Mononuclear cell (primary cell): ENCODE results near the gene TET1. TPM values are rescaled to one million over a fixed set of nuclear protein-coding genes. Genes with fewer than 3 reads are reported as not detected.
"Not testable (repeated sequence)": the region's sequence is repeated elsewhere in the genome, so short reads cannot be mapped to it uniquely, and the experiment has no call there.

Experiments used
- H3K27me3 ChIP-seq: 2 replicates; pipeline ENCODE4 v1.6.0; 2011; ENCODE audit warnings: low read length, control low read depth; ENCODE audit not compliant: insufficient read depth
- H3K4me1 ChIP-seq: 2 replicates; pipeline ENCODE4 v1.5.1; 2011; ENCODE audit warnings: mild to moderate bottlenecking, low read length, control low read depth; ENCODE audit not compliant: insufficient read depth
- H3K4me3 ChIP-seq: 2 replicates; pipeline ENCODE4 v1.5.1; 2011; ENCODE audit warnings: mild to moderate bottlenecking, low read length, moderate library complexity
- H3K9me3 ChIP-seq: 2 replicates; pipeline ENCODE4 v1.5.1; 2011; ENCODE audit warnings: low read depth, mild to moderate bottlenecking, control low read depth, low read length
- total RNA-seq: library from RNA; depleted of rRNA; stranded (reverse); fragments of >200 nt; gene quantifications from one replicate; pipeline ENCODE4 v1.2.3, GENCODE V29; 2012

Gene TET1
- total RNA-seq, 1 donor = 1.5 TPM

GRCh38 chr10:68617691-68618090 lies 57.6 kb downstream of the TET1 start:
- H3K9me3 ChIP-seq, H3K4me3 ChIP-seq, H3K4me1 ChIP-seq, H3K27me3 ChIP-seq: not testable (repeated sequence)

GRCh38 chr10:68618234-68618633 lies 58.1 kb downstream of the TET1 start:
- H3K9me3 ChIP-seq = no peaks in the 10 kb centered on the region
- no peaks in the 10 kb centered on the region for H3K4me1 ChIP-seq
- no peaks in the 10 kb centered on the region for H3K27me3 ChIP-seq
- H3K4me3 ChIP-seq = no peak overlapping the region

GRCh38 chr10:68619595-68619994 lies 59.5 kb downstream of the TET1 start:
- H3K9me3 ChIP-seq = no peaks in the 10 kb centered on the region
- no peak overlapping the region for H3K4me3 ChIP-seq
- no peaks in the 10 kb centered on the region for H3K4me1 ChIP-seq
- no peaks in the 10 kb centered on the region for H3K27me3 ChIP-seq

GRCh38 chr10:68625316-68625921 lies 65.3 kb downstream of the TET1 start:
- Histone ChIP-seq H3K4me1 (peaks cover 20% of the 10 kb centered on the region), H3K4me3 (no peak overlapping the region), H3K27me3 (no peaks in the 10 kb centered on the region), H3K9me3 (no peaks in the 10 kb centered on the region)

- Histone ChIP-seq H3K4me3 (no peak overlapping the region), H3K9me3 (no peaks in the 10 kb centered on the region), H3K4me1 (peaks cover 20% of the 10 kb centered on the region), H3K27me3 (no peaks in the 10 kb centered on the region)
Measured at GRCh38 chr10:68628576-68629127, 68.5 kb downstream of the TET1 start.

GRCh38 chr10:68632271-68632560 lies 72.1 kb downstream of the TET1 start:
- H3K27me3 ChIP-seq, H3K9me3 ChIP-seq, H3K4me3 ChIP-seq: not testable (repeated sequence)
- peaks cover 12% of the 10 kb centered on the region for H3K4me1 ChIP-seq

- Histone ChIP-seq H3K4me1 (peaks cover 8% of the 10 kb centered on the region), H3K4me3 (no peak overlapping the region), H3K9me3 (no peaks in the 10 kb centered on the region), H3K27me3 (no peaks in the 10 kb centered on the region)
Measured at GRCh38 chr10:68633281-68633680, 73.1 kb downstream of the TET1 start.

- no peak overlapping the region for H3K4me3 ChIP-seq
Measured at GRCh38 chr10:68633816-68634466, 73.8 kb downstream of the TET1 start.

GRCh38 chr10:68636335-68636734 lies 76.2 kb downstream of the TET1 start:
- Histone ChIP-seq H3K4me1 (no peaks in the 10 kb centered on the region), H3K9me3 (no peaks in the 10 kb centered on the region), H3K27me3 (no peaks in the 10 kb centered on the region), H3K4me3 (no peak overlapping the region)

More at GRCh38 chr10:68633816-68634466, 73.8 kb downstream of the TET1 start:
- peaks cover 1% of the 10 kb centered on the region for H3K4me1 ChIP-seq
- H3K9me3 ChIP-seq = no peaks in the 10 kb centered on the region
- H3K27me3 ChIP-seq = no peaks in the 10 kb centered on the region

GRCh38 chr10:68643550-68643949 lies 83.4 kb downstream of the TET1 start:
- H3K4me3 ChIP-seq, H3K27me3 ChIP-seq, H3K9me3 ChIP-seq, H3K4me1 ChIP-seq: not testable (repeated sequence)

- H3K9me3 ChIP-seq = no peaks in the 10 kb centered on the region
- H3K4me3 ChIP-seq = no peak overlapping the region
- no peaks in the 10 kb centered on the region for H3K4me1 ChIP-seq
- no peaks in the 10 kb centered on the region for H3K27me3 ChIP-seq
Measured at GRCh38 chr10:68647672-68648341, 87.7 kb downstream of the TET1 start.

- Histone ChIP-seq H3K27me3 (no peaks in the 10 kb centered on the region), H3K4me1 (no peaks in the 10 kb centered on the region), H3K9me3 (no peaks in the 10 kb centered on the region), H3K4me3 (no peak overlapping the region)
Measured at GRCh38 chr10:68655620-68656126, 95.5 kb downstream of the TET1 start.

GRCh38 chr10:68665841-68666240 lies 105.7 kb downstream of the TET1 start:
- Histone ChIP-seq H3K9me3 (no peaks in the 10 kb centered on the region), H3K4me1 (no peaks in the 10 kb centered on the region), H3K27me3 (no peaks in the 10 kb centered on the region), H3K4me3 (no peak overlapping the region)

GRCh38 chr10:68666280-68666760 lies 106.2 kb downstream of the TET1 start:
- no peak overlapping the region for H3K4me3 ChIP-seq
- no peaks in the 10 kb centered on the region for H3K9me3 ChIP-seq
- H3K4me1 ChIP-seq = no peaks in the 10 kb centered on the region
- no peaks in the 10 kb centered on the region for H3K27me3 ChIP-seq

- no peaks in the 10 kb centered on the region for H3K9me3 ChIP-seq
- no peaks in the 10 kb centered on the region for H3K27me3 ChIP-seq
- no peak overlapping the region for H3K4me3 ChIP-seq
- no peaks in the 10 kb centered on the region for H3K4me1 ChIP-seq
Measured at GRCh38 chr10:68668231-68668630, 108.1 kb downstream of the TET1 start.
